Measurements from ENCODE around the gene SCGB1D4.
A peak's percentile ranks its signal among the peaks of the same experiment; 100 is the strongest.
"Not testable (repeated sequence)": the region's sequence is repeated elsewhere in the genome, so short reads cannot be mapped to it uniquely, and the experiment has no call there.

Gene SCGB1D4

GRCh38 chr11:62298975-62299374 lies at the start of gene SCGB1D4:
TSS of gene SCGB1D4 (minus strand) at chr11:62299075. CDS start at chr11:62299010, 65 bp downstream.
- no peak for FAIRE-seq
- DNase-seq (ENCODE audit: insufficient read length, low spot score) = no peak

GRCh38 chr11:62345861-62346260 lies 47.0 kb upstream of the SCGB1D4 start:
- FAIRE-seq (no peak), DNase-seq (ENCODE audit: insufficient read length, low spot score) (no peak)

GRCh38 chr11:62344210-62344609 lies 45.3 kb upstream of the SCGB1D4 start:
- FAIRE-seq (no peak), DNase-seq (ENCODE audit: insufficient read length, low spot score) (no peak)

GRCh38 chr11:62343646-62344190 lies 44.8 kb upstream of the SCGB1D4 start:
- not testable (repeated sequence) for DNase-seq (ENCODE audit: insufficient read length, low spot score); FAIRE-seq

- no peak for DNase-seq (ENCODE audit: insufficient read length, low spot score)
- FAIRE-seq = no peak
These were observed 42.7 kb upstream of the SCGB1D4 start for GRCh38 chr11:62341588-62341987.

- FAIRE-seq = no peak
These were observed 41.5 kb upstream of the SCGB1D4 start for GRCh38 chr11:62340269-62340901.

GRCh38 chr11:62338218-62338617 lies 39.3 kb upstream of the SCGB1D4 start:
- no peak for DNase-seq (ENCODE audit: insufficient read length, low spot score)
- FAIRE-seq = no peak

More at GRCh38 chr11:62340269-62340901, 41.5 kb upstream of the SCGB1D4 start:
- peak; percentile 38 for DNase-seq (ENCODE audit: insufficient read length, low spot score)

- FAIRE-seq (no peak), DNase-seq (ENCODE audit: insufficient read length, low spot score) (peak; percentile 55)
These were observed 38.7 kb upstream of the SCGB1D4 start, which contains the start of gene ASRGL1 for GRCh38 chr11:62337303-62338181. TSS of gene ASRGL1 (plus strand) at chr11:62337448. CDS start at chr11:62337978, 530 bp downstream.

- not testable (repeated sequence) for FAIRE-seq; DNase-seq (ENCODE audit: insufficient read length, low spot score)
These were observed 38.1 kb upstream of the SCGB1D4 start for GRCh38 chr11:62336949-62337302.

- no peak for FAIRE-seq
- DNase-seq (ENCODE audit: insufficient read length, low spot score) = no peak
These were observed 34.9 kb upstream of the SCGB1D4 start for GRCh38 chr11:62333768-62334167.

GRCh38 chr11:62331264-62331663 lies 32.4 kb upstream of the SCGB1D4 start:
- not testable (repeated sequence) for FAIRE-seq; DNase-seq (ENCODE audit: insufficient read length, low spot score)

- DNase-seq (ENCODE audit: insufficient read length, low spot score); FAIRE-seq: not testable (repeated sequence)
These were observed 28.7 kb upstream of the SCGB1D4 start for GRCh38 chr11:62327541-62327940.

GRCh38 chr11:62326719-62327118 lies 27.8 kb upstream of the SCGB1D4 start:
- not testable (repeated sequence) for FAIRE-seq; DNase-seq (ENCODE audit: insufficient read length, low spot score)

- not testable (repeated sequence) for DNase-seq (ENCODE audit: insufficient read length, low spot score); FAIRE-seq
These were observed 26.9 kb upstream of the SCGB1D4 start for GRCh38 chr11:62325781-62326180.

GRCh38 chr11:62324731-62325556 lies 26.1 kb upstream of the SCGB1D4 start:
- peak; percentile 49 for DNase-seq (ENCODE audit: insufficient read length, low spot score)
- FAIRE-seq = no peak

GRCh38 chr11:62322524-62322923 lies 23.6 kb upstream of the SCGB1D4 start:
- FAIRE-seq (no peak), DNase-seq (ENCODE audit: insufficient read length, low spot score) (no peak)

- FAIRE-seq (no peak), DNase-seq (ENCODE audit: insufficient read length, low spot score) (no peak)
These were observed 16.6 kb upstream of the SCGB1D4 start for GRCh38 chr11:62315431-62315830.

- DNase-seq (ENCODE audit: insufficient read length, low spot score) (no peak), FAIRE-seq (no peak)
These were observed 11.1 kb upstream of the SCGB1D4 start for GRCh38 chr11:62309991-62310390.

- FAIRE-seq (no peak), DNase-seq (ENCODE audit: insufficient read length, low spot score) (no peak)
These were observed 9.1 kb upstream of the SCGB1D4 start for GRCh38 chr11:62307950-62308349.

- FAIRE-seq (no peak), DNase-seq (ENCODE audit: insufficient read length, low spot score) (no peak)
These were observed 7.4 kb upstream of the SCGB1D4 start for GRCh38 chr11:62306227-62306626.

All from HTR-8/SVneo (cell line).